BLaER1 (cell line): ENCODE results near the gene HMGCS1.

Experiments used
- H3K27ac ChIP-seq: shearing (Covaris generic); formaldehyde crosslinking; 2 replicates; pipeline ENCODE4 v1.8.1; 2022
- H3K27me3 ChIP-seq: shearing (Covaris generic); formaldehyde crosslinking; 2 replicates; pipeline ENCODE4 v1.8.1; 2022
- H3K36me3 ChIP-seq: shearing (Covaris generic); formaldehyde crosslinking; 2 replicates; pipeline ENCODE4 v1.8.1; 2022
- H3K4me1 ChIP-seq: shearing (Covaris generic); formaldehyde crosslinking; 2 replicates; pipeline ENCODE4 v1.8.1; 2022
- H3K4me2 ChIP-seq: shearing (Covaris generic); formaldehyde crosslinking; 2 replicates; pipeline ENCODE4 v1.8.1; 2022
- H3K4me3 ChIP-seq: shearing (Covaris generic); formaldehyde crosslinking; 2 replicates; pipeline ENCODE4 v1.8.1; 2022
- H3K9ac ChIP-seq: shearing (Covaris generic); formaldehyde crosslinking; 2 replicates; pipeline ENCODE4 v1.8.1; 2022
- H3K9me3 ChIP-seq: shearing (Covaris generic); formaldehyde crosslinking; 2 replicates; pipeline ENCODE4 v1.8.1; 2022
- H4K20me1 ChIP-seq: shearing (Covaris generic); formaldehyde crosslinking; 2 replicates; pipeline ENCODE4 v1.8.1; 2022
- Cebpa-rat ChIP-seq: shearing (Covaris generic); IDR thresholded peaks from 2 replicates; pipeline ENCODE4 v1.8.1; 2022

HMGCS1 gene

DNA sequence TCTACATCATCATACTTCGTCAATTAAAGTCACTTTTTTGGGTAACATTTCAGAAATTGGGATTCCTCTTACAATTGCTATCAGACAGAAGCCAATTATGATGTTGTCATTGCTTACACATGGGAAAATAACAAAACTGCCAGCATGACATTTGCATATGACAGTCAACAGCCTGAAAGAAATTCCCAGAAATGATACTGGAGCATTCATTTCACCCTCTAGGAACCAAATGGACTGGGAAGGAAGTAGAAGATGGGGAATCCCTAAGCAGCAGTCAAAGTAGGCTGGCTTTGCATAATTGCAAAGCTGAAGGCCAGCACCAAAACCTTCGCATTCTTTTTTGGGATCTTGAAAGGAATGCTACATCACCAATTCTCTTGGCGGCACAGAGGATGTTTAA lies 10.7 kb downstream of the HMGCS1 start:
- no peak overlapping the region for H3K4me2 ChIP-seq
- H3K27ac ChIP-seq, result no peak overlapping the region
- TF ChIP-seq Cebpa-rat, result no peak
- no peaks in the 10 kb centered on the region for H3K9me3 ChIP-seq
- H3K27me3 ChIP-seq, result no peaks in the 10 kb centered on the region
- H3K4me1 ChIP-seq, result no peaks in the 10 kb centered on the region
- H3K36me3 ChIP-seq, result peaks cover 50% of the 10 kb centered on the region
- H3K4me3 ChIP-seq, result no peak overlapping the region
- H3K9ac ChIP-seq, result no peak overlapping the region
- peaks cover 34% of the 10 kb centered on the region for H4K20me1 ChIP-seq

- H3K27ac ChIP-seq, result no peak overlapping the region
- no peak for TF ChIP-seq Cebpa-rat
- H3K4me1 ChIP-seq, result no peaks in the 10 kb centered on the region
- peaks cover 29% of the 10 kb centered on the region for H4K20me1 ChIP-seq
- H3K9me3 ChIP-seq, result no peaks in the 10 kb centered on the region
- peaks cover 58% of the 10 kb centered on the region for H3K36me3 ChIP-seq
- H3K4me2 ChIP-seq, result no peak overlapping the region
- H3K4me3 ChIP-seq, result no peak overlapping the region
- no peak overlapping the region for H3K9ac ChIP-seq
- no peaks in the 10 kb centered on the region for H3K27me3 ChIP-seq
Measured at GRCh38 chr5:43301653-43302091, 11.5 kb downstream of the HMGCS1 start.

GRCh38 chr5:43300112-43300511 lies 13.1 kb downstream of the HMGCS1 start:
- no peak overlapping the region for H3K4me3 ChIP-seq
- no peaks in the 10 kb centered on the region for H3K4me1 ChIP-seq
- H4K20me1 ChIP-seq, result peaks cover 25% of the 10 kb centered on the region
- H3K9ac ChIP-seq, result no peak overlapping the region
- H3K27ac ChIP-seq, result no peak overlapping the region
- no peak overlapping the region for H3K4me2 ChIP-seq
- H3K9me3 ChIP-seq, result no peaks in the 10 kb centered on the region
- no peaks in the 10 kb centered on the region for H3K27me3 ChIP-seq
- TF ChIP-seq Cebpa-rat, result no peak
- H3K36me3 ChIP-seq, result peaks cover 72% of the 10 kb centered on the region

GRCh38 chr5:43298443-43298842 lies 14.8 kb downstream of the HMGCS1 start:
- Histone ChIP-seq H3K9ac (no peak overlapping the region), H3K4me3 (no peak overlapping the region), H3K9me3 (no peaks in the 10 kb centered on the region), H3K27me3 (no peaks in the 10 kb centered on the region), H3K27ac (no peak overlapping the region), H3K4me2 (no peak overlapping the region), H4K20me1 (peaks cover 25% of the 10 kb centered on the region), H3K36me3 (peaks cover 82% of the 10 kb centered on the region), H3K4me1 (no peaks in the 10 kb centered on the region)
- TF ChIP-seq Cebpa-rat, result no peak

- Histone ChIP-seq H3K9me3 (no peaks in the 10 kb centered on the region), H3K36me3 (peaks cover 89% of the 10 kb centered on the region), H3K4me2 (no peak overlapping the region), H3K4me1 (no peaks in the 10 kb centered on the region), H3K4me3 (no peak overlapping the region), H3K9ac (no peak overlapping the region), H4K20me1 (peaks cover 10% of the 10 kb centered on the region; the same call in 1 of the 2 replicates), H3K27me3 (no peaks in the 10 kb centered on the region), H3K27ac (no peak overlapping the region)
- TF ChIP-seq Cebpa-rat, result no peak
Measured at GRCh38 chr5:43296835-43297234, 16.4 kb downstream of the HMGCS1 start.

DNA sequence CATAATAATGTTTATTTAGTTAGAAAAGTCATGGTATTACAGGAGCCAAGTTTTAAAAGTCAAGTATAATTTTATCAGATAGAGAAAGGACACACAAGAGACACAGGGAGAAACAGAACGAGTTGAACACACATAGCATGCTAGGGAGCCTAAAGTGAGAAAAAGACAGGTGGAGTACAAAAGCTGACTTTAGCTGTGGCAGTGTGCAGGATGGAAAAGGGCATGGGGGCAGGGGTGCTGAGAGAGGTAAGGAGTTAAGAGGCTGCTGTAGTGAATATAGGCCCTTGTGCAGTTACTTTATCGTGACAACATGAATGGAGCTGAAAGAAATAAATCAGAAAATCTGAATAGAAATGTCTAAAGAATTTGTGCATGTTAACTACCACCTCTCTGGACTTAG lies 18.0 kb downstream of the HMGCS1 start:
- Histone ChIP-seq H3K27me3 (no peaks in the 10 kb centered on the region), H3K4me3 (no peak overlapping the region), H4K20me1 (0 out of 2 replicates have a peak, but pooled peaks cover 6% of the 10 kb centered on the region), H3K9me3 (no peaks in the 10 kb centered on the region), H3K36me3 (peaks cover 92% of the 10 kb centered on the region), H3K27ac (no peak overlapping the region), H3K9ac (no peak overlapping the region), H3K4me1 (no peaks in the 10 kb centered on the region), H3K4me2 (no peak overlapping the region)
- TF ChIP-seq Cebpa-rat, result no peak

GRCh38 chr5:43294226-43294625 lies 19.0 kb downstream of the HMGCS1 start:
- TF ChIP-seq Cebpa-rat, result no peak
- no peak overlapping the region for H3K4me2 ChIP-seq
- H3K36me3 ChIP-seq, result peaks cover 87% of the 10 kb centered on the region
- no peaks in the 10 kb centered on the region for H3K4me1 ChIP-seq
- no peak overlapping the region for H3K9ac ChIP-seq
- no peaks in the 10 kb centered on the region for H3K9me3 ChIP-seq
- 0 out of 2 replicates have a peak, but pooled peaks cover 6% of the 10 kb centered on the region for H4K20me1 ChIP-seq
- H3K27me3 ChIP-seq, result no peaks in the 10 kb centered on the region
- H3K27ac ChIP-seq, result no peak overlapping the region
- H3K4me3 ChIP-seq, result no peak overlapping the region

- Histone ChIP-seq H3K36me3 (peaks cover 88% of the 10 kb centered on the region), H3K4me2 (no peak overlapping the region)
- TF ChIP-seq Cebpa-rat, result no peak
Measured at GRCh38 chr5:43290726-43291125, 22.5 kb downstream of the HMGCS1 start.

DNA sequence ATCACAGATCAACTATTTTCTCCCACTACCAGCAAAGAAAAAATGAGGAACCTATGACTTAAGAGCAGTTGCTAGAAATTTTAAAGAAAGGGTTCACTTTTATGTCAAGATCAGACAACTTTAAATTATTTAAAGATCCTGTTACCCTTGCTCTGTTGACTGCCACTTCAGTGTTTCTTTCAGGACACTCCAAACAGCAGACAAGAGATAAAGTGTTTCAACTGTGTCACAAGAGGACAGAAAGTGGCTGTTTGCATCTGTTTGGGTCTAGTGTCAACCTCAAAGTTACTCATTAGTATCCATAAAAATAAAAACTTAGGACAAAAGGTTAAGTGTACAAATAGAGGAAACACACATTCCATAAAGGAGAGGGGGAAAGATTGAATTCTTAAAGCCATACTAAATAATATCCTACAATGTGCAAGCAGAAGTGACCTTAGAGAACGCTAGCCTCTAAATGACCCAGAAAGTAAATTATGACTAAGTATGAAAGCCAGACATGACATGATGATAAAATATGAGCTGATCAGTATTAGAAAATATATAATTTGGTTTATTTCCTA lies 24.9 kb downstream of the HMGCS1 start:
- H3K27ac ChIP-seq, result no peak overlapping the region
- no peaks in the 10 kb centered on the region for H3K27me3 ChIP-seq
- peaks cover 67% of the 10 kb centered on the region for H3K36me3 ChIP-seq
- no peak overlapping the region for H3K4me3 ChIP-seq
- no peaks in the 10 kb centered on the region for H3K4me1 ChIP-seq
- H3K9ac ChIP-seq, result no peak overlapping the region
- H3K9me3 ChIP-seq, result no peaks in the 10 kb centered on the region
- no peak overlapping the region for H3K4me2 ChIP-seq
- no peak for TF ChIP-seq Cebpa-rat
- no peaks in the 10 kb centered on the region for H4K20me1 ChIP-seq

More at GRCh38 chr5:43290726-43291125, 22.5 kb downstream of the HMGCS1 start:
- H3K4me1 ChIP-seq, result no peaks in the 10 kb centered on the region
- no peaks in the 10 kb centered on the region for H4K20me1 ChIP-seq
- no peaks in the 10 kb centered on the region for H3K9me3 ChIP-seq
- H3K4me3 ChIP-seq, result no peak overlapping the region
- H3K9ac ChIP-seq, result no peak overlapping the region
- H3K27me3 ChIP-seq, result no peaks in the 10 kb centered on the region
- H3K27ac ChIP-seq, result no peak overlapping the region

DNA sequence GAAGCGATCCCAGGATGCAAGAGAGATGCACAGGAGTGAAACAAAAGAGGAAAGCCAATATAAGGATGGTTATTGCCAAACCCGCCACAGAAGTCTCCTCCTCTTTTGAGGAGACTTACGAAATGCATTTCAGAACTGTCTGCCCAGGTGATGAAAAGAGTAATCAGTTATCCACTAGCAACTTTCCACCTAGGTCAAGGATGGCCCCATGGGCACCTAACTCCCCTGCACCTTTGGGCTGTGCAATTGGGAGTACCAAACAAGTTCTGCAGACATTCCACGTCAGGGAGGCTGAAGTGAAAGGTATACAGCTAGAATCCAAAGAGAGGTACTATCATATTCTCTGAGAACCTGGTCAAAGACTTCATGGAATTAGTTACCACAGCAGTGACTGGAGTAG lies 25.7 kb downstream of the HMGCS1 start:
- no peak overlapping the region for H3K4me2 ChIP-seq
- peaks cover 58% of the 10 kb centered on the region for H3K36me3 ChIP-seq
- no peak overlapping the region for H3K9ac ChIP-seq
- H3K27ac ChIP-seq, result no peak overlapping the region
- no peaks in the 10 kb centered on the region for H3K27me3 ChIP-seq
- H3K4me1 ChIP-seq, result no peaks in the 10 kb centered on the region
- no peak overlapping the region for H3K4me3 ChIP-seq
- no peaks in the 10 kb centered on the region for H3K9me3 ChIP-seq
- TF ChIP-seq Cebpa-rat, result no peak
- no peaks in the 10 kb centered on the region for H4K20me1 ChIP-seq

- Histone ChIP-seq H3K4me2 (no peak overlapping the region), H3K36me3 (peaks cover 50% of the 10 kb centered on the region)
Measured at GRCh38 chr5:43286623-43287022, 26.6 kb downstream of the HMGCS1 start.

More at GRCh38 chr5:43286623-43287022, 26.6 kb downstream of the HMGCS1 start:
- no peaks in the 10 kb centered on the region for H3K4me1 ChIP-seq
- no peaks in the 10 kb centered on the region for H3K27me3 ChIP-seq
- no peaks in the 10 kb centered on the region for H4K20me1 ChIP-seq
- H3K4me3 ChIP-seq, result no peak overlapping the region
- H3K27ac ChIP-seq, result no peak overlapping the region
- H3K9me3 ChIP-seq, result no peaks in the 10 kb centered on the region
- no peak overlapping the region for H3K9ac ChIP-seq
- no peak for TF ChIP-seq Cebpa-rat
